Esophagus squamous epithelium (tissue), 5 donors: ENCODE measurements around the gene MRPS18C. TPM values are rescaled to one million over a fixed set of nuclear protein-coding genes. Genes with fewer than 3 reads are reported as not detected.

Experiments
- DNase-seq: peaks from one replicate; lab custom pipeline; 2025; lab: John Stamatoyannopoulos, UW
- H3K27ac ChIP-seq, 4 donors: fragments of 200-600 bp; sonication (generic); one replicate each; pipeline ENCODE4 v1.5.1; 2016 to 2019; ENCODE audit warnings: mild to moderate bottlenecking in 1 of 4
- H3K27me3 ChIP-seq, 4 donors: fragments of 200-600 bp; sonication (generic); 1 replicate in 3 of 4; 2 replicates in 1 of 4; pipeline versions ENCODE4 v1.5.1 to v1.6.0; 2017 to 2021; ENCODE audit warnings: antibody characterized with exemption in 1 of 4
- H3K36me3 ChIP-seq, 3 donors: fragments of 200-600 bp; sonication (generic); one replicate each; pipeline ENCODE4 v1.5.1; 2016 to 2019
- H3K4me1 ChIP-seq, 3 donors: fragments of 200-600 bp; sonication (generic); one replicate each; pipeline ENCODE4 v1.5.1; 2017 to 2019
- H3K4me3 ChIP-seq, 4 donors: fragments of 200-600 bp; sonication (generic); 1 replicate in 3 of 4; 2 replicates in 1 of 4; pipeline ENCODE4 v1.5.1; 2016 to 2019; ENCODE audit warnings: mild to moderate bottlenecking in 2 of 4, moderate library complexity in 1 of 4
- H3K9me3 ChIP-seq, 3 donors: fragments of 200-600 bp; sonication (generic); one replicate each; pipeline ENCODE4 v1.5.1; 2016 to 2019
- POLR2A ChIP-seq, 4 donors: fragments of 450-650 bp; IDR thresholded peaks; one replicate each; pipeline ENCODE4 v1.6.1; 2017; ENCODE audit warnings: antibody characterized with exemption in 4 of 4, mild to moderate bottlenecking in 4 of 4, moderate library complexity in 3 of 4
- WGBS, 2 donors: methylation state at CpG; one replicate each; pipeline ENCODE4 v1.1.5; 2018; 5-methylcytosine and 5-hydroxymethylcytosine counted together
- intact Hi-C: fragments of 100-400 bp; cut with DNase I; formaldehyde crosslinking; loops from one replicate; pipeline ENCODE4 v1.15.0; 2022
- total RNA-seq, 4 donors: library from RNA; depleted of rRNA; stranded (reverse); fragments of >200 nt; gene quantifications; one replicate each; pipeline ENCODE4 v1.1.0, GENCODE V29; 2016
- TF ChIP-seq, protein P1 (sequence below), 6 experiments: fragments of 450-650 bp in 4 of 6; fragments of 200-600 bp in 2 of 6; sonication (generic) in 2 of 6; IDR thresholded peaks; one replicate each; pipeline ENCODE4 v1.5.1; 2016 to 2019; ENCODE audit warnings: antibody characterized with exemption in 6 of 6, mild to moderate bottlenecking in 4 of 6, moderate library complexity in 4 of 6
- donor health status: DM: yes; HTN: yes; CAD: no.

Gene MRPS18C
- total RNA-seq, 4 donors from 2014 or later = 18.4 to 24.6 (median 22.5) TPM

DNA sequence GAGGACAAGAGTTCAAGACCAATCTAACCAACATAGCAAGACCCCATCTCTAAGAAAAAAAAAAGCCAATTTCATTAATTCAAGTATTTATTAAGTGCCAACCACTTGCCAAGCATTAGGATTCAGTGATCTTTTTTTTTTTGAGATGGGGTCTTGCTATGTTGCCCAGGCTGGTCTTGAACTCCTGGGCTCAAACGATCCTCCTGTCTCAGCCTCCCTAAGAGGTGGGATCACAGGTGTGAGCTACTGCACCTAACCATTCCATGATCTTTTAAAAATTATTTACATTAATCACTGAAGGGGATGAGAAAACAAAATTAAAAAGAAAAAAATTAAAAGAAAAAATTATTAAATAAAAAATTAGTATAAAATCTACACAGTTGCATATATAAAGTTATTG lies 24.7 kb upstream of the MRPS18C start:
- DNase-seq = no peak
- 76 to 100% methylated on average over 1 of the region's 1 CpG for WGBS, 2 donors
- Histone ChIP-seq H3K27me3 (no peaks in the 10 kb centered on the region), H3K27ac (no peak overlapping the region), H3K36me3 (peaks cover 0 to 83% (median 0%) of the 10 kb centered on the region in 3 donors), H3K4me1 (no peaks in the 10 kb centered on the region), H3K9me3 (no peaks in the 10 kb centered on the region), H3K4me3 (no peak overlapping the region)
- intact Hi-C loops = no loop called here
- TF ChIP-seq, protein P1, sequence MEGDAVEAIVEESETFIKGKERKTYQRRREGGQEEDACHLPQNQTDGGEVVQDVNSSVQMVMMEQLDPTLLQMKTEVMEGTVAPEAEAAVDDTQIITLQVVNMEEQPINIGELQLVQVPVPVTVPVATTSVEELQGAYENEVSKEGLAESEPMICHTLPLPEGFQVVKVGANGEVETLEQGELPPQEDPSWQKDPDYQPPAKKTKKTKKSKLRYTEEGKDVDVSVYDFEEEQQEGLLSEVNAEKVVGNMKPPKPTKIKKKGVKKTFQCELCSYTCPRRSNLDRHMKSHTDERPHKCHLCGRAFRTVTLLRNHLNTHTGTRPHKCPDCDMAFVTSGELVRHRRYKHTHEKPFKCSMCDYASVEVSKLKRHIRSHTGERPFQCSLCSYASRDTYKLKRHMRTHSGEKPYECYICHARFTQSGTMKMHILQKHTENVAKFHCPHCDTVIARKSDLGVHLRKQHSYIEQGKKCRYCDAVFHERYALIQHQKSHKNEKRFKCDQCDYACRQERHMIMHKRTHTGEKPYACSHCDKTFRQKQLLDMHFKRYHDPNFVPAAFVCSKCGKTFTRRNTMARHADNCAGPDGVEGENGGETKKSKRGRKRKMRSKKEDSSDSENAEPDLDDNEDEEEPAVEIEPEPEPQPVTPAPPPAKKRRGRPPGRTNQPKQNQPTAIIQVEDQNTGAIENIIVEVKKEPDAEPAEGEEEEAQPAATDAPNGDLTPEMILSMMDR (IDR thresholded peaks at IDR 0.05) = no peak
- no peak for TF ChIP-seq POLR2A (IDR thresholded peaks at IDR 0.05)

- TF ChIP-seq, protein P1 (IDR thresholded peaks at IDR 0.05) = no peak
- TF ChIP-seq POLR2A (IDR thresholded peaks at IDR 0.05) = no peak
Observed at GRCh38 chr4:83436680-83437079, 19.2 kb upstream of the MRPS18C start.

GRCh38 chr4:83438719-83439118 lies 17.1 kb upstream of the MRPS18C start:
- intact Hi-C loops = no loop called here
- no peaks in the 10 kb centered on the region for H3K4me1 ChIP-seq
- TF ChIP-seq POLR2A (IDR thresholded peaks at IDR 0.05) = no peak
- TF ChIP-seq, protein P1 (IDR thresholded peaks at IDR 0.05) = no peak
- H3K4me3 ChIP-seq = no peak overlapping the region
- H3K27ac ChIP-seq = no peak overlapping the region
- H3K36me3 ChIP-seq = peaks cover 0 to 84% (median 13%) of the 10 kb centered on the region in 3 donors
- no peak for DNase-seq
- H3K9me3 ChIP-seq = no peaks in the 10 kb centered on the region
- no peaks in the 10 kb centered on the region for H3K27me3 ChIP-seq

More at GRCh38 chr4:83436680-83437079, 19.2 kb upstream of the MRPS18C start:
- Histone ChIP-seq H3K4me1 (no peaks in the 10 kb centered on the region), H3K4me3 (no peak overlapping the region), H3K36me3 (peaks cover 0 to 76% (median 5%) of the 10 kb centered on the region in 3 donors), H3K27ac (no peak overlapping the region), H3K27me3 (no peaks in the 10 kb centered on the region), H3K9me3 (no peaks in the 10 kb centered on the region)
- 85 to 88% methylated on average over 4 of the region's 4 CpGs for WGBS, 2 donors
- DNase-seq = no peak
- intact Hi-C loops = no loop called here

DNA sequence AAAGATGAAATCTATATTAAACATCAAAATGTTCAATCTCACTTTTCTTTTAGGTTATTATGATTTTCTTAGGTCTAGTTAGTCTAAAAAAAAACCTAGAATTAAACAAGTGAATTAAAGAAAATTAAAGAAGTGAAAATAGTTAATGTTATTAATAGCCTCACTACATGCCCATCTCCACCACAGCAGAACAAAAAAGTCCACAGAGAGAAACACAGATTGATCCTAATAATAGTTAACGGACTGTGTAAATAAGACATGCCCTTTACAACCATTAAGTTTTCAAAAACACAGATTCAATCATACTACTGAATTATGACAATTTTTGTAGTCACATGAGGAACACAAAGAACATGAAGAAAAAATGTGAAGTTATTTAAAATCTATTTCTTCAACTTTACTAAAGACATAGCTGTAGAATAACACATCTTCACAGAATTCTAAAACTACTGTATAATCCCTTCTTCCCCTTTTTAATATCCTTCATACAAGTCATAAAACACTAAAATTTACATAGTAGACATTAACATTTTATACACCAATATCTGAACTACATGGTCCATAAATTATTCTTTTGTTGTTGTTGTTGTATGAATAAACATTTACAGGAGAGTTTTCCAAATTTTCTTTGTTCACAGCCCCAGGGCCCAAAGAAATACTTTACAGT lies 15.6 kb upstream of the MRPS18C start:
- Histone ChIP-seq H3K4me1 (no peaks in the 10 kb centered on the region), H3K9me3 (no peaks in the 10 kb centered on the region), H3K27ac (no peak overlapping the region), H3K36me3 (peaks cover 0 to 84% (median 13%) of the 10 kb centered on the region in 3 donors), H3K4me3 (no peak overlapping the region), H3K27me3 (no peaks in the 10 kb centered on the region)
- 82 to 92% methylated on average over 1 of the region's 1 CpG for WGBS, 2 donors
- DNase-seq = no peak
- no peak for TF ChIP-seq POLR2A (IDR thresholded peaks at IDR 0.05)
- TF ChIP-seq, protein P1 (IDR thresholded peaks at IDR 0.05) = no peak
- intact Hi-C loops = no loop called here

DNA sequence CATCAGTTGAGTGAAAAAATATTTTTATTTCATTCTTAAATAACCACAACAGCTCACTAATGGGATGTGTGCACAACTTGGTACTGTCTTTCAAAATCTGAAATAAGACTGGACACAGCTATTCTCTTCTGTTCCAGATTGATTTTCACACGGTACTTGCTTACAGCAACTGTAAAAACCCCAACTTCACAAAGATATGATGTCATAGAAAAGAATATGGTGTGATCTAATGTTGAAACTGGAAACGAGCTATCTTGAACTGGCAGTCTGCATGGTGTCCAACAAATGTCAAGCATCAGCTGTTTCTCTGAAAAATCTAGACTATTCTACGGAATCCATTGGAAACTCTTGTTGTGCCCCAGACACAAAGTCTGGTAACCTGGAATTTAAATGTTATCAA lies 15.0 kb upstream of the MRPS18C start:
- peaks cover 0 to 89% (median 13%) of the 10 kb centered on the region in 3 donors for H3K36me3 ChIP-seq
- H3K27me3 ChIP-seq = no peaks in the 10 kb centered on the region
- no peak overlapping the region for H3K27ac ChIP-seq
- no peak overlapping the region for H3K4me3 ChIP-seq
- intact Hi-C loops = no loop called here
- no peaks in the 10 kb centered on the region for H3K4me1 ChIP-seq
- no peak for DNase-seq
- no peak for TF ChIP-seq POLR2A (IDR thresholded peaks at IDR 0.05)
- TF ChIP-seq, protein P1 (IDR thresholded peaks at IDR 0.05) = no peak
- 76 to 80% methylated on average over 3 of the region's 3 CpGs for WGBS, 2 donors
- H3K9me3 ChIP-seq = no peaks in the 10 kb centered on the region
